ENCODE data around the gene PTPRB.
"Not testable (repeated sequence)": the region's sequence is repeated elsewhere in the genome, so short reads cannot be mapped to it uniquely, and the experiment has no call there.

PTPRB gene

DNA sequence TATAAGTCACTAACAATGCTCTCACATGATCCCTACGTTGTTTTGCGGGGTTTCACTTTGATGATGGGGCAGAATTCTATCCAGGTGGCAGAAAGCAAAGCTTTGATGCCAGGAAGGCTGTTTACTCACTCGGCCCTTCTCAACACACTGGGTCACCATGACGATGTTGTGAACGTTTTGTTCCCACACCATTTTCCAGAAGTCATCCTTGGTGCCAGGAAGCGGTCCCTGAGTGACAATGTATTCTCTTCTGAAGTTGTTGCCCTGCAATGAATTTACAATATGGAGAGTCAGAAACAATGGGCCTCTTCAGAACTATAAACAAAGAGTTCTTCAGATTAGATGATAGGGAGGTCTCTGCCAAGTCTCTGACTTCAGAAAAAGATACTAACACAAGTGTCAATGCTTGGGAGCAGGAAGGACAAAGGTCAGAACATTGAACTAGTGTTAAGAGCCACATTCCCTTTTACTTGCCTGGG is 101.3 kb downstream of the PTPRB start:
- no peak for DNase-seq

DNA sequence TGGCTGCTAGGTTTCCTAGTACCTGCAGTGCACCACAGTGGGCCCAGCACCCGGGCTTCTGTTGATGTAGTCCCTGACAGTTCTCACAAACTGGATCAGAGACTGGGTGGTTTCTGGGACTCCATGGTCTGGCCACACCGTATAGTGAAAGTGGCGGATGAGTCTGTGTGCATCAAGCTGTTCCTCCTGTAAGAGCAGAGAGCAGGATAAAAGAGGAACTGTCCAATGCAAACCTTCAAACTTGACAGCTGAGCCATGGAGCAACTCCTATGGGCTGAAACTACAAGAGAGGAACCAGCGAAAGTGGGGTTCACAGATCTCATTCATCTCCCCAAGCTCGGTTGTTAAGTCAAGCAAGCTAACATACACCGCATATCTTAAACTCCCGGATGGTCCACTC is 102.8 kb downstream of the PTPRB start:
- DNase-seq: peak; percentile 30 to 38

DNA sequence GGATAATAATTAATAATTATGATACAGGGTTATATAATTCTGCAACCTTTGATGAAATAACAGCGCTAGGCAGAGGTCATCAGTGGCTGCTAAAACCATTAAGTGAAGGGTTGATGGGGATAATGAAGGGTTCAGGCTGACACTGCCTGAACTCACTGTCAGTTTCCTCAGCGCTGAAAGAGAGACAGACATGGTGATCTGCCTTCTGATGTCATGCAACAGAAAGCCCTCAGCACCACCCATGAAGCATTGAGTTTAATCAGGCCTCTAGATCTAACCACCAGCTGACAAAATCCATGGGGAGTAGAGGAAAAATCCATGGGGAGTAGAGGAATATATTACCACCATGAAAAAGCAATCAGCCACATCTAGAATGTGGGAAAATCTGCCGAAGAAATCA is 107.6 kb downstream of the PTPRB start:
- DNase-seq: no peak

DNA sequence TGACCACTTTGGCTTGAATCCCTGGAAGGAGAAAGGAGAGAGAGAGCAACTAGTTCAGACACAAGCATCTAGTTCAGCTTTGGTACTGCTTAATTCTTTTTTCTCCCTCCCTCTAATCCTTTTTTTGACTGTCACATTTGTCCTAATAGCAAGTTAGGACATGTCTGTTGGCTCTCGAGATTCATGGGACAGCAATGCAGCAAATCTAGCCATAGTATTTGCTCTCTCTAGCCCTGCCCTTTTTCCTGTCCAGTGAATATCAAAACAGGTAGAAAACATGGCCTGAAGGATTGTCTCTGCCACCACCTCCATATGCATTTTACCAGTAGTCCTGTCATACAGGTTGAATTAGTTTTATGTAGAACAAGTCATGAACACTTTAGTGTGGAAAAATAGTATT is 116.4 kb downstream of the PTPRB start:
- no peak for DNase-seq

DNA sequence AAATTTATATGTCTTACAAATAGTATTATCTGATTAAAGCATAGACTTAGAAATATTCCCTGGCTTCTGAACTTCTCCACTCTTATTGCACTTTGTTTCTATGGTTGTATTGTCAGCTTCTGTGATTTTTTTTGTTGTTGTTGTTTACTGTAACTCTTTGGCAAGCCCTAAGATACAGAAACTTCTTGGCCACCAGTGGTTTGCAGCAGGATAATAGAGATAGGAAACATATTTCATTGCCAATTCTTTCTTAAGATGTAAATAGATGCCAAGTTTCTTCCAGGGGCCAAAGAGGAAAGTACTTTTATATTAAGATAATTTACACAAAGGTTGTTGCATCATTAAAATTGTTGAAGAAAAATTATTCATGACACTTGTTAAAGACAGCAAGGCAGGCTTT is 123.8 kb downstream of the PTPRB start:
- DNase-seq: no peak

DNA sequence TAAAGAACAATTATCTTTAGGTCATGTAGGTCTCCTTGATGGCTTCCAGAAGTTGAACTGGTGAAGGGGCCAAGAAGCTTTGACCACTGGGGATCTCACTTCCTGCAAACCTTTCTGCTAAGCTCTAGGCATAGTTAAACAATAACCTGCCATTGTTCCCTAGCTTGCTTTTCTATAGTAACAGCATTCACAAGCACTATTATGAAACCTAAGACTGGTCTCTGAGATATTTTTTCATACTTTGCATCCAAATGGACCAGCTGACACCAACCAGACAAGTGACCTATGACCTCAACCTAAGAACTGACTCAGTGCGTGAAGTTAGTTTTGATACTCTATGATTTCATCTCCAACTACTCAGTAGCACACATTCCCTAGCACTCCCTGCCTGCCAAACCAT is 129.1 kb downstream of the PTPRB start:
- no peak for DNase-seq

DNA sequence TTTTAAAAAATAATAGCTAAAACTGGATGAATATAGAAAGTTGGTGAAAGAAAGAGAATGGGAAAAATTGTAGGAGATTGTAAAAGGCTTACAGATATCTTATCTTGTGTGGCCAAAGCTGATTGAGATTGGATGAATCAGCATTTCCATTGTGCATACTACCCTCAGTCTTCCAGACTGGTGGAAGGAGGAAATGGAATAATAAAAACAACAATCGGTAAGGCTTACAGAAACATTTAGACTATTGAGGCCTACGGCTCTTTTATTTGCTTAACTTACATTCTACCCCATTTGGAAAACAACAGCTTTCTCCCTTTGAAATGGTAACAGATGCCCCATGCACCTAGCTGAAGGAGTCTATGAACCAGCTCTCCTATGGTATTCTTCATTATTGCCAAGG is 129.8 kb downstream of the PTPRB start:
- no peak for DNase-seq

DNA sequence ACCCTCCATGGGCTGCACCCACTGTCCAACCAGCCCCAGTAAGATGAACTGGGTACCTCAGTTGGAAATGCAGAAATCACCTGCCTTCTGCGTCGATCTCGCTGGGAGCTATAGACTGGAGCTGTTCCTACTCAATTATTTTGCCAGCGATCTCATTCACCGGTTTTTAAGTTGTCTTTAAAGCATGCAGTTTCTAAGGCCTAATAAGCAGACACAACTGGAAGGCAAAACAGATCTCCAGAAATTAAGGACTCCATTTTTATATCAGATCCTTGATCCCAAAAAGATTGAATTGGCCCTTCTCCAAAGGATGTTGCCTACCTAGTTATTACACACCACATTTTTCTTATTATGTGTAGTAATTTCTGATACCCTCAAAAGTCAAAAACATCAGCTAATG is 139.7 kb downstream of the PTPRB start:
- DNase-seq: no peak

DNA sequence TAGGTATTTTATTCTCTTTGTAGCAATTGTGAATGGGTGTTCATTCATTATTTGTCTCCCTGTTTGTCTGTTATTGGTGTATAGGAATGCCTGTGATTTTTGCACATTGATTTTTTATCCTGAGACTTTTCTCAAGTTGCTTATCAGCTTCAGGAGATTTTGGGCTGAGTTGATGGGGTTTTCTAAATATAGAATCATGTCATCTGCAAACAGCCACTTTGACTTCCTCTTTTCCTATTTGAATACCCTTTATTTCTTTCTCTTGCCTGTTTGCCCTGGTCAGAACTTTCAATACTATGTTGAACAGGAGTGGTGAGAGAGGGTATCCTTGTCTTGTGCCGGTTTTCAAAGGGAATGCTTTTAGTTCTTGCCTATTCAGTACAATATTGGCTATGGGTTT is 144.3 kb downstream of the PTPRB start:
- peak; percentile 40 to 61 for DNase-seq

DNA sequence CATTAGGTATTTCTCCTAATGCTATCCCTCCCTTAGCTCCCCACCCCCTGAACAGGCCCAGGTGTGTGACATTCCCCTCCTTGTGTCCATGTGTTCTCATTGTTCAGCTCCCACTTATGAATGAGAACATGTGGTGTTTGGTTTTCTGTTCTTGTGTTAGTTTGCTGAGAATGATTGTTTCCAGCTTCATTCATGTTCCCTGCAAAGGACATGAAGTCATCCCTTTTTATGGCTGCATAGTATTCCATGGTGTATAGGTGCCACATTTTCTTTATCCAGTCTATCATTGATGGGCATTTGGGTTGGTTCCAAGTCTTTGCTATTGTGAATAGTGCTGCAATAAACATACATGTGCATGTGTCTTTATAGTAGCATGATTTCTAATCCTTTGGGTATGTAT is 146.3 kb downstream of the PTPRB start:
- DNase-seq: not testable (repeated sequence)

DNA sequence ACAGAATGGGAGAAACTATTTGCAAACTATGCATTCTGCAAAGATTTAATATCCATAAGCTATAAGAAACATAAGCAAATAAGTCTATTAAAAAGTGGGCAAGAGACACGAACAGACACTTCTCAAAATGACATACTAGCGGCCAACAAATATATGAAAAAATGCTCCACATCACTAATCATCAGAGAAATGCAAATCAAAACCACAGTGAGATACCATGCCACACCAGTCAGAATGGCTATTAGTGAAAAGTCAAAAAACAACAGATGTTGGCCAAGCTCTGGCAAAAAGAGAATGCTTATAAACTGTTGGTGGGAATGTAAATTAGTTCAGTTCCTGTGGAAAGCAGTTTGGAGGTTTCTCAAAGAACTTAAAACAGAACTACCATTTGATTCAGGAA is 149.8 kb downstream of the PTPRB start:
- no peak for DNase-seq

DNA sequence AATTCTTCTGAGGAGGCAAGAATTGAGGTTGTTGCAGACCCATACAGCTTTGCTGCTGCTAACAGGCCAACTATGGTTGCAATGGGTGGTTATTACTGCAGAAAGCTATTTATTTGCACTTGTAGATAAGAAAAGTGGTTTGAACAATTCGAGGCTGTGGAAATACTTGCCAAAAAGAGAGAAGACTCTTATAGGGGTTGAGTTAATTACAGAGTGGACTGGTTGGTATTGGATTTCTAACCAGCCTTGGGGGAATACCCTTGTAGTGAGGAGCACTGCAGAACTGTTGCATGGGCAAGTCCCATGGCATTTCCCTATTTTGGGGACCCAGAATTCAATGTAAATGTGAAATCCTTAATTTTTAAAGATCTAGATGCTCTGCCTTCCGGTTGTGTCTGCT is 150.6 kb downstream of the PTPRB start:
- no peak for DNase-seq

DNA sequence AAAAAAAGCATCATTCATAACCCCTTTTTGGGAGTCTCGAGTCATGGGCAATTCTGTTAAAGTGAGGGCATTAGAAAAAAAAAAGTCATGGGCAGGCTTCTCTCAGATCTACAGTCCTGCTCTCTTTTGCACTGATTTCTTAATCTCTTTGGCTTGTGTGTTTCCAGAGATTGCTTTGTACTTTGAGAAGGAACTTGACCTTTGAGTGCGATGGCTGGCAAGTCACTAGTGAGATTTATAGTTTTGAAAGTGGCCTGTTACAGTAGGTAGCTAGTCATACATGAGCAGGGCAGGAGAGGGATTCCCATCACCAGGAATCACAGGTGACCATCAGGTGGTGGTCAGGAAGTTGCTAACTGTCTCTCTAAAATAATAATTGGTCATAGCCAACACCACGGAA is 151.5 kb downstream of the PTPRB start:
- DNase-seq: no peak

DNA sequence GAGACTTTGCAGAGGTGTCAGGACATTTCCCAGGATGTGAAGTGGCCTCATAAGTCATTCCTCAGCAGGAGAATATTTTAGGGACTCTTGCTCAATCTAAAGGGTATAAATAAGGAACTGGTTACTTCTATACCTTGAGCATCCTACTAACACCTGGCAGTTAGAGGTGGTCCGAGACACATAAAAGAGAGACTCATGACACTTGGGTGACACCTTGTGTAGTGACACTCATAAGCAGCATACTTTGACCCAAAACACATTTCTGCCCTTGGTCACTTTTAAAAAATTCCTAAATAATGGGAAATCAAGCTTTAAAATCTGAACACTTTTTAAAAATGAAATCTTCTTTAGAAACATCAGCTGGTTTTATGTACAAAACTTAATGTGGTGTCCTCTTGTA is 152.8 kb downstream of the PTPRB start:
- no peak for DNase-seq

DNA sequence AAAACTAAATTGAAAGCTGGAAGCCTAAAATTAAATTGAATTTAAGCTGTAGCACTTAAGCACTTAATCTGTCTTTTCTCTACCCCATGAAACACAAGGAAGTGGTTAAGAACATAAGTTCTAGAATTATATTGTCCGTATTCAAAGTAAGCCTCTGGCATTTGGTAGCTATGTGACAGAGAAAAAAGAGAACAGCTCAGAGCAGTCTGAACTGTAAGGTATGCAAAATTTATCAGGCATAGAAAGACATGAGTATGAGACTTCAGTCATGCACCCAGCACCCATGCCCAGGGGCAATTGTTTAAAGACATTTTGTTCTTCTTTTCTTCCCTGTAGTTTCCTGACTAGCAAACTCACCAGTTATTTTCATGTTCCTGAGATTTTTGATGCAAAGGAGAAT is 154.5 kb downstream of the PTPRB start:
- no peak for DNase-seq

DNA sequence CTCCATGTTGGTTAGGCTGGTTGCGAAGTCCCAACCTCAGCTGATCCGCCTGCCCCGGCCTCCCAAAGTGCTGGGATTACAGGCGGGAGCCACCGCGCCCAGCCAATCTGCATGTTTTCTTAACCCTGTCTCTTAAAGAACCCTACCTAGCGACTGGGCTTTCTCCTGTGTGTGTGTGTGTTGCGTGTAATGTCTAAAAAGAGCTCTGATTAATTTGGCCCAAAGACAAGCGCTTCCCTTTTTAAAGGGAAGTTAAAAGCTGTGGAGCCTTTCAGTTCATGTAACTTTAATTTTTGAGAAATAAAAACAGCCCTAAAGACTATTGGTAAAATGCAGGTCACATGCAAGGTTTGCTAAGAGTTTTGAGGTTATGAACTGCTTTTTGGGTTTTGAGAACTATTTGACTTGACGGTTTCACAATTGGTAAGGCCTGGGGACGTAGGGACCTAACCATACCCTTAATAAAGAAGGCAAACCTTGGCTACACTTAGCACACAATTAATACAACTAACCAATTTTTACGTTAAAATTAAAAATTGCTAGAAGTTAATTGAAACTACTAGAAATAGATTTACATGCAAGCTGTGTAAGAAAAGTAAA is 167.9 kb downstream of the PTPRB start:
- peak; percentile 20 to 22 for DNase-seq

DNA sequence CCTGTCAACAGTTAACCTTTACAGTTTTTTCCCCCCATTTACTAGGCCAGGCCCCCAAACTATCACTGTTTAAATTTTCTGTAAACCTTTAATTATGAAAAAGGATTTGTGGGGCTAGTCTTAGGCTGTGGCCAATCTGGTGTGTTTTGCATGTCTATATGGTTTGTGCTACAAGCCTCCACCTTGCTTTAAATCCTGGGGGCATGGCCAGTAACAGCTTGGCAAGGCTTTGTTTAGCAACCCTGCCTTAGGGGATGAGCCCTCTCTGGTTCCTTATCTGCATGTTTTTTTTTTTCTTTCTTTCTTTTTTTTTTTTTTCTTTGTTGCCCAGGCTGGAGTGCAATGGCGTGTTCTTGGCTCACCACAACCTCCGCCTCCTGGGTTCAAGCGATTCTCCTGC is 168.5 kb downstream of the PTPRB start:
- no peak for DNase-seq

DNA sequence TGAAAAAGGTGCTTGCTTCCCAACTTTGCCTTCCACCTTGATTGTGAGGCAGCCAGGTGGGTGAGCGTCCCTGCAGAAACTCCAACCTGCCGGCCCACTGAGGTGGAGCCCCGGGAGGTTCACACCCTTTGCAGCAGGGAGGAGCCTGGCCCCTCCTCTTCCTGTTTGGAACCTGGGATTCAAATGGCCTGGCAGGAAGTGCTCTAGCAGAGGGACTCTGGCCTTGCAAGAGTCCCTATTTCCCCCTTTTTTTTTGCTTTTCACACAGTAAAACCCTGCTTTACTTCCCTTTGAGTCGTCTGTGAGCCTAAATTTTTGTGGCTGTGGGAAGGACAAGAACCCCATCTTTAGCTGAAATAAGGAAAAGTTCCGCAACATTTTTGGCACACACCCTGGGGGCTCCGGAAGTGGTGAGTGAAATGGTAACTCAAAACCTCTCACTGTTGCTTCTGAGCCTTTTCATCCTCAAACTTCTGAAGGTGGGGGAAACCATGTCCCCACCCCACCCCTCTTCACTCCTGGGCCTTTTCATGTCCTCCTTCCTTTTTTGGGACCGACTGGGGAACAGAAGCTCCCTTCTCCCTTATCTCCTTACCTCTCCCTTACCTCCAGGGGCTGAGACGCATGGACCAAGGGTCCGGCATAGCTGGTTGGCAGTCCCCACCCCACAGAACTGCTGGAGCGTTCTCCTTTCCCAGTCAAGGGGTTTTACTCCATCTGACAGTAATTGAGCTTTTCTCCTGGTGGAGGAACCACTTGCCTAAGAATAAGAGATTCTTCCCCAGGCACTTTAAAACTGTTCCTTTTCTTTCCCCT is 169.1 kb downstream of the PTPRB start:
- DNase-seq: peak; percentile 17 to 20

DNA sequence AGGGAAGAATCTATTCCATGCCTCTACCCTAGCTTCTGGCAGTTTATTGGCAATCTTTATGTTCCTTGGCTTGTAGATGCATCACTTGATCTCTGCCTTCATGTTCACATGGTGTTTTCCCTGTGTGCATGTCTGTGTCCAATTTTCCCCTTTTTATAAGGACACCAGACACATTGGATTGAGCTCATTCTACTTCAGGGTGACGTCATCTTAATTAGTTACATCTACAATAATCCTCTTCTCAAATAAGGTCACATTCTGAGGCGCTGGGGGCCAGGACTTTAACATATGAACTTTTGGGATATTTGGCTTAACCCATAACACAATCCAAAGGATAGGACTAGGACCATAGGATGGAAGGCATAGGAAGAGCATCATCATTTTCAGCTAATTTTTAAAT is 169.8 kb downstream of the PTPRB start:
- DNase-seq: no peak

DNA sequence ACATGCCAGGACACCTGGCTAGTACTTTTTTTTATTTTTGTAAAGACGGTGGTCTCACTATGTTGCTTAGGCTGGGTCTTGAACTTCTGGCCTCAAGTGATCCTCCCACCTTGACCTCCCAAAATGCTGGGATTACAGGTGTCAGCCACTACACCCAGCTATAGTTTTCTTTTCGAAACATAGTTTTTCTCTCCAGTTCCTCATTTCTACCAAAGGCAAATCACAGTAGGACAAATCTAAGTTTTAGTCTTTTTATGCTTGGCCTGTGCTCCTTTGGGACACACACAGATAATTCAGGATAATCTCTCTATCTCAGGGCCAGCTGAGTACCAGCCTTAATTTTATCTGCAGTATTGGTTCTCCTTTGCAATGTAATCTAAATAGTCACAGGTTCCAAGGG is 170.5 kb downstream of the PTPRB start:
- DNase-seq: no peak
